Caco-2 (cell line): ENCODE measurements around the gene ADCY5. TPM values are rescaled to one million over a fixed set of nuclear protein-coding genes. Genes with fewer than 3 reads are reported as not detected.

Source experiments
- BruUV-seq: library from RNA; stranded (reverse); fragments of 400-500 nt; replicated peaks from 2 replicates; lab custom pipeline; 2021; lab: Mats Ljungman, UMichigan
- CTCF ChIA-PET: fragments of 300-600 bp; sonication (Branson Sonifier 250); formaldehyde crosslinking; loops from one replicate; lab custom pipeline; 2022; ENCODE audit warnings: antibody characterized with exemption; lab: Charles Lee
- POLR2A ChIA-PET: fragments of 300-600 bp; sonication (Branson Sonifier 250); formaldehyde crosslinking; loops from one replicate; lab custom pipeline; 2022; ENCODE audit warnings: antibody characterized with exemption; lab: Charles Lee
- DNase-seq, 2 experiments: peaks; one replicate each; pipeline versions ENCODE4 v3.0.0 to v3.0.0-alpha.2; 2020 to 2022
- H3K27me3 ChIP-seq: replicated peaks from 2 replicates; pipeline ENCODE4 v1.6.0; 2011; ENCODE audit warnings: low read length; ENCODE audit not compliant: control insufficient read depth, insufficient read depth
- H3K36me3 ChIP-seq: 2 replicates; pipeline ENCODE4 v1.5.1; 2011; ENCODE audit warnings: low read length; ENCODE audit not compliant: control insufficient read depth, insufficient read depth
- H3K4me1 ChIP-seq: fragments of 250-450 bp; sonication (Bioruptor Pico); 2 replicates; pipeline ENCODE4 v1.5.1; 2020; ENCODE audit warnings: mild to moderate bottlenecking
- H3K4me3 ChIP-seq: 2 replicates; pipeline ENCODE4 v1.5.1; 2011; ENCODE audit warnings: low read depth, mild to moderate bottlenecking, control low read depth, low read length
- H3K9me3 ChIP-seq: fragments of 250-450 bp; sonication (Bioruptor Pico); 2 replicates; pipeline ENCODE4 v1.5.1; 2020; ENCODE audit warnings: mild to moderate bottlenecking, moderate library complexity
- H3K27ac Mint-ChIP-seq: one replicate; pipeline ENCODE4 v1.8.0; 2022; ENCODE audit warnings: mixed read lengths; ENCODE audit not compliant: unreplicated experiment
- H3K27me3 Mint-ChIP-seq: one replicate; pipeline ENCODE4 v1.8.0; 2022; ENCODE audit warnings: mixed read lengths; ENCODE audit not compliant: insufficient read depth, unreplicated experiment
- H3K36me3 Mint-ChIP-seq: one replicate; pipeline ENCODE4 v1.8.0; 2022; ENCODE audit warnings: mild to moderate bottlenecking, mixed read lengths; ENCODE audit not compliant: insufficient read depth, unreplicated experiment
- H3K4me1 Mint-ChIP-seq: one replicate; pipeline ENCODE4 v1.8.0; 2022; ENCODE audit warnings: low read depth, mixed read lengths; ENCODE audit not compliant: unreplicated experiment
- H3K4me3 Mint-ChIP-seq: one replicate; pipeline ENCODE4 v1.8.0; 2022; ENCODE audit warnings: mild to moderate bottlenecking, moderate library complexity, mixed read lengths; ENCODE audit not compliant: unreplicated experiment
- H3K9me3 Mint-ChIP-seq: one replicate; pipeline ENCODE4 v1.8.0; 2022; ENCODE audit warnings: mixed read lengths; ENCODE audit not compliant: unreplicated experiment
- intact Hi-C: fragments of 100-400 bp; cut with micrococcal nuclease; formaldehyde crosslinking; loops from one replicate; pipeline ENCODE4 v1.10.0; 2022; ENCODE audit not compliant: unreplicated experiment
- total RNA-seq: library from RNA; stranded (reverse); gene quantifications from 2 replicates; pipeline ENCODE4 v1.2.3, GENCODE V29; 2022
- TF ChIP-seq, protein P1 (sequence below), 2 experiments: fragments of 200-600 bp in 1 of 2; IDR thresholded peaks; 1 replicate in 1 of 2; 2 replicates in 1 of 2; pipeline versions ENCODE4 v1.5.1 to v1.8.0; 2011 to 2022; ENCODE audit warnings: antibody characterized with exemption in 1 of 2, control low read depth in 1 of 2, inconsistent platforms in 1 of 2, low read depth in 1 of 2, low read length in 1 of 2, mild to moderate bottlenecking in 1 of 2, moderate library complexity in 1 of 2; ENCODE audit not compliant: insufficient read depth in 1 of 2, severe bottlenecking in 1 of 2, unreplicated experiment in 1 of 2

The ADCY5 gene
- total RNA-seq, 1 experiment from 2014 or later = 0.91 TPM

DNA sequence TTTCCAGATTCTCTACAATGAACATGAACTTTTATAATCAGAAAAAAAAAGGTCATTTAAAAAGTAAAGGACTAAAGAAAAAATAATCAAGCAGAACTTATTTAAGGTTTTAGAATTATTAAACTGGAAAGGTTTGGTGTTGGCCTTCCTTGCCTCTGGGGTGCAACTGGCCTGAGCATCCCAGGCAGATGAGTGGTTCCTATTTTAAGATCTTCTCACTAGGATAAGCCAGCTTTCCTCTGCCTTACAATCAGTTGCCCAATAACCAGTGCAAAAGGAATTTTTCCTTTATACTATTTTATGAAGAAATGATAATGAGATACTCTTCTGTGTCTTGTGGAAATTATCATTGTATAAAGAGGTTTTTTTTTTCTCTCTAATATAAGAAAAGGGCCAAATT lies 190.5 kb downstream of the ADCY5 start:
- no peaks in the 10 kb centered on the region for H3K4me1 ChIP-seq
- no peaks in the 10 kb centered on the region for H3K36me3 ChIP-seq
- H3K27ac Mint-ChIP-seq = no peak overlapping the region
- H3K4me3 ChIP-seq = no peak overlapping the region
- no peaks in the 10 kb centered on the region for H3K27me3 Mint-ChIP-seq
- no TSS peak for BruUV-seq
- TF ChIP-seq, protein P1, sequence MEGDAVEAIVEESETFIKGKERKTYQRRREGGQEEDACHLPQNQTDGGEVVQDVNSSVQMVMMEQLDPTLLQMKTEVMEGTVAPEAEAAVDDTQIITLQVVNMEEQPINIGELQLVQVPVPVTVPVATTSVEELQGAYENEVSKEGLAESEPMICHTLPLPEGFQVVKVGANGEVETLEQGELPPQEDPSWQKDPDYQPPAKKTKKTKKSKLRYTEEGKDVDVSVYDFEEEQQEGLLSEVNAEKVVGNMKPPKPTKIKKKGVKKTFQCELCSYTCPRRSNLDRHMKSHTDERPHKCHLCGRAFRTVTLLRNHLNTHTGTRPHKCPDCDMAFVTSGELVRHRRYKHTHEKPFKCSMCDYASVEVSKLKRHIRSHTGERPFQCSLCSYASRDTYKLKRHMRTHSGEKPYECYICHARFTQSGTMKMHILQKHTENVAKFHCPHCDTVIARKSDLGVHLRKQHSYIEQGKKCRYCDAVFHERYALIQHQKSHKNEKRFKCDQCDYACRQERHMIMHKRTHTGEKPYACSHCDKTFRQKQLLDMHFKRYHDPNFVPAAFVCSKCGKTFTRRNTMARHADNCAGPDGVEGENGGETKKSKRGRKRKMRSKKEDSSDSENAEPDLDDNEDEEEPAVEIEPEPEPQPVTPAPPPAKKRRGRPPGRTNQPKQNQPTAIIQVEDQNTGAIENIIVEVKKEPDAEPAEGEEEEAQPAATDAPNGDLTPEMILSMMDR (IDR thresholded peaks at IDR 0.05; ENCODE audit: insufficient read depth in 1 of 2, low read depth in 1 of 2, low read length in 1 of 2, severe bottlenecking in 1 of 2, unreplicated experiment in 1 of 2) = no peak
- intact Hi-C loops = loop anchor here (2.0 to 5.0 kb wide), 3 partner anchors 231 to 401 kb away; partner anchors contain the start of gene SEMA5B
- ChIA-PET POLR2A (interaction anchor here (0.6 kb wide), 1 partner anchor 106 kb away, joined by 3 read pairs; no protein-coding TSS in a partner anchor), CTCF (interaction anchor here (0.5 to 0.6 kb wide), 3 partner anchors 222 to 276 kb away, joined by 3 to 5 read pairs (median 3); no protein-coding TSS in a partner anchor)
- H3K9me3 ChIP-seq = no peaks in the 10 kb centered on the region
- no peak overlapping the region for H3K4me3 Mint-ChIP-seq
- no peaks in the 10 kb centered on the region for H3K27me3 ChIP-seq
- no peaks in the 10 kb centered on the region for H3K9me3 Mint-ChIP-seq
- no peaks in the 10 kb centered on the region for H3K4me1 Mint-ChIP-seq
- DNase-seq = no peak
- no peaks in the 10 kb centered on the region for H3K36me3 Mint-ChIP-seq

DNA sequence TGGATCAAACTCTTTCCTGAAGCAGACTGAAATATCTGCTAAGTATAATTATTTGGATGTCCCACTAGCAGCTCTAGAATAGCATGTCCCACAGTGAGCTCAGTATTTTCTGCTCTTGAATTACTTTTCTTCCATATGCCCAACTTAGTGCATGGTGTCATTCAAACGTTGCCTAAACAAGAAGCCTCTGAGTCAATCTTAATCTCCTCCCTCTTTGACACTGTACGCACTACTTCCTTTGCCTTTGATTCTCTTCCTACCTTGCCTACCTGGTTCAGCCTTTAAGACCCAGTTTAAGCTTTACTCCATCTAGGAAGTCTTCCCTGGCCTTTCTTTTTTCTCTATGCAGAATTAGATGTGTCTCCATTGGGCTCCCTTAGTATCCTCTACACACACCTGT lies 192.6 kb downstream of the ADCY5 start:
- Histone ChIP-seq H3K27me3 (no peaks in the 10 kb centered on the region), H3K36me3 (no peaks in the 10 kb centered on the region), H3K4me3 (no peak overlapping the region), H3K9me3 (no peaks in the 10 kb centered on the region), H3K4me1 (no peaks in the 10 kb centered on the region)
- ChIA-PET CTCF (interaction anchor here (0.8 kb wide), 1 partner anchor 189 kb away, joined by 3 read pairs; the partner anchor contains the start of gene PDIA5), POLR2A (no interaction called here)
- no TSS peak for BruUV-seq
- no peak overlapping the region for H3K4me3 Mint-ChIP-seq
- no peaks in the 10 kb centered on the region for H3K36me3 Mint-ChIP-seq
- H3K27me3 Mint-ChIP-seq = no peaks in the 10 kb centered on the region
- no peaks in the 10 kb centered on the region for H3K9me3 Mint-ChIP-seq
- TF ChIP-seq, protein P1 (IDR thresholded peaks at IDR 0.05; ENCODE audit: insufficient read depth in 1 of 2, low read depth in 1 of 2, low read length in 1 of 2, severe bottlenecking in 1 of 2, unreplicated experiment in 1 of 2) = no peak
- intact Hi-C loops = loop anchor here (5.0 kb wide), 2 partner anchors 229 to 399 kb away; partner anchors contain the start of gene SEMA5B
- no peak for DNase-seq
- H3K27ac Mint-ChIP-seq = no peak overlapping the region
- no peaks in the 10 kb centered on the region for H3K4me1 Mint-ChIP-seq

GRCh38 chr3:123246866-123247265 lies 202.0 kb downstream of the ADCY5 start:
- Histone ChIP-seq H3K36me3 (no peaks in the 10 kb centered on the region), H3K27me3 (no peaks in the 10 kb centered on the region), H3K9me3 (no peaks in the 10 kb centered on the region), H3K4me3 (no peak overlapping the region), H3K4me1 (no peaks in the 10 kb centered on the region)
- POLR2A ChIA-PET = no interaction called here
- intact Hi-C loops = no loop called here
- no peaks in the 10 kb centered on the region for H3K9me3 Mint-ChIP-seq
- H3K4me1 Mint-ChIP-seq = peaks cover 6% of the 10 kb centered on the region
- no peak for DNase-seq
- TF ChIP-seq, protein P1 (IDR thresholded peaks at IDR 0.05; ENCODE audit: insufficient read depth in 1 of 2, low read depth in 1 of 2, low read length in 1 of 2, severe bottlenecking in 1 of 2, unreplicated experiment in 1 of 2) = no peak
- H3K36me3 Mint-ChIP-seq = peaks cover 7% of the 10 kb centered on the region
- CTCF ChIA-PET = no interaction called here
- no peak overlapping the region for H3K4me3 Mint-ChIP-seq
- no TSS peak for BruUV-seq
- no peaks in the 10 kb centered on the region for H3K27me3 Mint-ChIP-seq
- no peak overlapping the region for H3K27ac Mint-ChIP-seq
